Measurements from ENCODE around the gene HTR4. TPM values are rescaled to one million over a fixed set of nuclear protein-coding genes. Genes with fewer than 3 reads are reported as not detected.

Gene HTR4
- not detected in 2 replicates for total RNA-seq

GRCh38 chr5:148653836-148654781, at the start of gene HTR4:
Gene HTR4, minus strand, starts transcription at chr5:148654527. Its CDS starts 17,513 bp downstream, at chr5:148637014.

Other genes starting within 250 kb of the HTR4 start
- 0.12 and 0.22 TPM in 2 replicates for gene ADRB2, start 172.1 kb upstream of the HTR4 start, total RNA-seq

Measured in uterine smooth muscle cell (primary cell).